Measurements from ENCODE around the gene FAM216B.
"Not testable (repeated sequence)": the region's sequence is repeated elsewhere in the genome, so short reads cannot be mapped to it uniquely, and the experiment has no call there.

The FAM216B gene

DNA sequence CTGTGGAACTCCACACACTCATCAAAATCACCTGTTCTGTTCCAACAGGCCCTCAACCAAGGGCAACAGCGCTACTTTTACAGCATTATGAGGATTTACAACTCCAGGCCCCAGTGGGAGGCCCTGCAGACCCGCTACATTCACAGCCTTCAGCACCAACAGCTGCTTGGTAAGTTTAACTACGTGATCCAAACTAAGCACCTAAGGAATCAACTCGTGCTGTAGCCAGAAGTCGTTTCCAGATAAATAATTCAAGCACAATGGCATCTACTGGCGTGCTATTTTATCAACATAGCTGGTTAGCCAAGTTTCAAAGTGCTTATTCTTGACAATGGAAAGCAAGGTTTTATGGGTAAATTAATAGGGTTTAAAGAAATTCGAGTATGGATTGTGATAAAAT is 5.3 kb downstream of the FAM216B start:
- DNase-seq (ENCODE audit: low spot score) = no peak

DNA sequence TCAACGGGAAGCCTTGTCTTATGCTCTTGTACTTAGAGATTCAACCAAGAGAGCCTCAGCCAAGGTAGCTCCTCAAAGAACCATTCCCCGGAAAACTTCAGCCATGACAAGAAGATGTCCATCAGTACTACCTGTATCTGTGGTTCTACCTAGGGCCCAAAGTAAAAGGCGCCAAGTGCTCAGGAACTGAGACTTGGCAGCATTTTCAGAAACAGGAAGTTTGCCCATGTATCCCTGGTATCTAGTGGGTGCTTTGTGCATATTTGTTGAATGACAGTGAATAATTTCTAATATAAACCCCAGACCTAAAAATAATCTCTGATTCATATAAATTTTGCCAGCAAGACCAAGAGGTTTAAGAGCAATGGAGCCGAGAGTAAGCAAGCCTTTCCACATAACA is 7.2 kb downstream of the FAM216B start:
- DNase-seq (ENCODE audit: low spot score) = no peak

DNA sequence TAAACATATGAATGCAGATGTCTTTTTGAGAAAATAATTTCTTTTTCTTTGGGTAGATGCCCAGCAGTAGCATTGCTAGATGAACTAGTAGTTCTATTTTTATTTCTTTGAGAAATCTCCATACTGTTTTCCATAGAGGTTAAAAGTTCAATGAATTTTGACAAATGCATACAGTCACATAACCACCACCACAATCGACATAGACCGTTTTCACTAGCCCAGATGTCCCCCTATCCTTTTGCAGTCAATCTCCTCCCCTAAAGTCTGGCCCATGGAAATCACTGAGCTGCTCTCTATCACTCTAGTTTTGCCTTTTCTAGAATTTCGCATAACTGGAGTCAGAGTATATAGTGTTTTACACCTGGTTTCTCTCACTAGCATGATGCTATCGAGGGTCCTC is 10.8 kb downstream of the FAM216B start:
- no peak for DNase-seq (ENCODE audit: low spot score)

DNA sequence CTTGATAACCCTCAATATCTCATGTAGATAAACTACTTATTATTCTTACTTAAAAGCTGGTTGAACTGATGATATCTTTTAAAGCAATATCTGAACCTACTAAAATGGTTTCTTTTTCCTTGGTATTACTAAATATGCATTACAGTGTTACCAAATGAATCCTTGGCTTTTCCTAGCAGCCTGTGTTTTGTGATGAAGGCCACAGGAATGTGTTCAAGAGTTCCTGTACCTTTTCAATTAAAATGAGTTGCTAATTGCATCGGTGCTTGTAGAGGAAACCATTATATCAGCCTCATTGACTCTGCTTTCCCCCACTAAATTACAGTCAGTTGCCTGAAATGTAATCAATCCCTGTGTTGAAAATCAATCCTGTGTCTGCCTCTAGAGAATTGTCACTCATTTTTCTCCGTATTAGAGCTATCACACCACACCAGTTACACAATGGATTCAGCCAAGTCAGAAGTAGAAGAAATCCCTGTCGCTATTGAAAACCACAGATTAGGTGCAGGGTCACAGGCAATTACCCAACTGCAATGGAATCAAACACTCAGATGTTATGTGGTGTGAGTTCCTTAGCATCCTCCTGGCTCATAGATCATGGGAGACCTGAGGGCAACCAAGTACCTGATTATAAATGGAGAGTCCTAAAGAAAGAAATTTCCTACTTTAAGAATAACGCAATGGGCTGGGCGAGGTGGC is 13.3 kb downstream of the FAM216B start:
- DNase-seq (ENCODE audit: low spot score) = no peak

DNA sequence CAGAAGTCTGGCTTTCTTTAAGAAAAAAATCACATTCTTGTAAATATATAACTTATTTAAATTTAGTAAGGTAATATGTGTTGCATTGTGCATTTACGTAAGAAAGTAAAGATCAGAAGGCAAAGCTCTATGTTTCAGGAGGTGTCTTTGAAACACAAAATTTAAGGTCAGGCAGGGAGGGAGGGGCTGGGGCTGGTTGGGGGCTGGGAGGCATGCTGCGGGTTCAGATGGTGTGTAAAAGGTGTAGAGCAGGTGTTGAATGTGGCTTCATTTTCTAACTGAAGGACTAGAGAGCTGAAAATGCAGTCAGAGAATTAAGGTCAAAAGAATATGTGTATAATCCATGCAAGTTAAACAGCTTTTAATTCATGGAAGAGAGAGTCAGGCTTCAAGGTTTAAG is 14.3 kb downstream of the FAM216B start:
- DNase-seq (ENCODE audit: low spot score) = no peak

DNA sequence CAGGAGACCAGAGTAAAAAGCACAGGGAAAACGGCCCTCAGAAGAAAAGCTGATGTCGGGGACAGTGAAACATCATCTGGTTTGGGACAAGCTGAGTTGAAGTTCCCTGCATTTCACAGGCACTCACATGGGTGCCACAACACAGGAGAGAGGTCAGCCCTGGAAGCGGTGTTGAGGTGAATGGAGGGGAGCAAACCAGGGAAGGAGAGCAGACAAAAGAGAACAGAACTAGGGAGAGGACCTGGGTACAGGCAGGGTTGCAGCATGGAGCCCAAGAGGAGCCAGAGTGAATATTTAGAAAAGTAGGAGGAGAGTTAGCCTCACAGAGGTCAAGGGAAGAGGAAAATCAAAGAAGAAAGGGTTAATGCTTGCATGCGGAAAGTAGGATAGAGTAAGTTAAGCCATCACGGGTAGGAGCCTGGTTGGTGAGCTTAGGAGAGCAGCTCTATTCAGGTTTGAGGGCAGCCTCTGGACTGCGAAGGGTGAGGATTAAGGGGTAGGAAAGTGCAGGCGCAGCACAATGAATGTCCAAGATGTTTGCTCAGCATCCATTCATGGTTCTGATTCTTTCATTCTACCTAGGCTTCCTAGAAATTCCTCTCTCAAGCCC is 15.5 kb downstream of the FAM216B start:
- no peak for DNase-seq (ENCODE audit: low spot score)

DNA sequence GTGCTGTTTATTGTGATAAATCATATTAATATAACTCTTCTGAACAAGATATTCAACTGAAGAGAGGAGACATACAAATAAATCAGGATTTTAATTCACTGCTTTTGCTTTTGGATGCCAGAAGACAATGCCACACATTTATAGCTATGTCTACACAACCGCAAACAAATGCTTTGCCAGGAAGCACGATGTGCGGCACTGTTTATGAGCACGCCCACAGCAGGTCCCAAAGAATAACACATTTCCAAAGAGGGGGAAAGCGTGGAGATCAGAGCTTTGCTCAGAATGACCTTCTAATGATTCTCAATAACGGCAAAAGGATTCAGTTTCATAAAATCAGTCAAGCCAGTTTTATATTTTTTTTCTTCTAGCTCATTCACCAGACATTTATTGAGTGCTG is 16.7 kb downstream of the FAM216B start:
- DNase-seq (ENCODE audit: low spot score) = no peak

DNA sequence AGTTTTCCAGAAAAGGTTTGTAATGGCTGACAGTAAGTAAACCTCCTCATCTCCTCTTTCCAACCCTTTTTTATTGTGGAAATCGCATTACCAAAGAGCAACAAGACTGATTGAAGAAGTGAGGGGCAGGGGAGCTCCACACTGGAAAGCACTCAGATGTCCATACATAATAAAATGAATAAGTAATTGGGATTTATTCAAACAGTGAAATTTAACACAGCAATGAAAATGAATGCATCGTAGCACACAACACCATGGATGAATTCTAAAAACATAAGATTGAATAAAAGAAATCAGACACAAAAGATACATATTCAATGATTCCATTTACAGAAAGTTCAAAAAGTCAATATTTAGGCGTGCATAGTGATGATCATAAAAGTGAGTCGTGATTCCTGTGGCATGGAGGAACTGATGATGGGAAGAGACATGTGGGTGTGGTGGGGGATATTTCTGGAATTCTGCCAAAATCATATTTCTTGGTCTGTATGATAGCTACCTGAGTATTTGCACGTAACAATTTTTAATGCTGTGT is 18.8 kb downstream of the FAM216B start:
- DNase-seq (ENCODE audit: low spot score) = no peak

DNA sequence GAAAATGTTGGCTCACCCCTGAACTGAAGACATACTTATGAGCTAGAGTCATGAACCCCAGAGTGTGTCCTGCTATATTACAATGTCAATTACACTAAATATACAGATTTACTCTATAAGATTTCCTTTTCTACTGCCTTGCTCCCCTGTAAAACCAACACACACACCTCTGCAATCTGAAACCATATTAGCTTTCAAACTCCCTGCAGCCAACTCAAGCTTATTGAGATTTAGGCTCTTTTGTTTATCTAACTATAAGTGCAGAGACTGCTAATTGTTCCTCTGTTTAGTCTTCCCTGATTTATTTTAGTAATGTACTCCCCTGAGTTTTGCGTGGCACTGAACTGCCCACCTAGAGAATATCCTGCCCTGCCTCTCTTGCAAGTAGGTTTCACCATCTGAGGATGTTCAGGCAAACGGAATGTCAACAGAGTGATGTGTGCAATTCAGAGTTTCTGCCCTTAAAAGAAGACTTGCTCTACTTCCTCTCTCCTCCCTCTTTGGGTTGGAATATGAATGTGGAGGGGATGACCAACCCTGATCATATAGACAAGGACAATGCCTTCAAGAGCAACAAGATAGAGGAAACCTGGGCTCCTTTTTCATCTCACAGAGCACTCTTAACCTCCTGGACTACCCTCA is 22.3 kb downstream of the FAM216B start:
- DNase-seq (ENCODE audit: low spot score) = no peak

DNA sequence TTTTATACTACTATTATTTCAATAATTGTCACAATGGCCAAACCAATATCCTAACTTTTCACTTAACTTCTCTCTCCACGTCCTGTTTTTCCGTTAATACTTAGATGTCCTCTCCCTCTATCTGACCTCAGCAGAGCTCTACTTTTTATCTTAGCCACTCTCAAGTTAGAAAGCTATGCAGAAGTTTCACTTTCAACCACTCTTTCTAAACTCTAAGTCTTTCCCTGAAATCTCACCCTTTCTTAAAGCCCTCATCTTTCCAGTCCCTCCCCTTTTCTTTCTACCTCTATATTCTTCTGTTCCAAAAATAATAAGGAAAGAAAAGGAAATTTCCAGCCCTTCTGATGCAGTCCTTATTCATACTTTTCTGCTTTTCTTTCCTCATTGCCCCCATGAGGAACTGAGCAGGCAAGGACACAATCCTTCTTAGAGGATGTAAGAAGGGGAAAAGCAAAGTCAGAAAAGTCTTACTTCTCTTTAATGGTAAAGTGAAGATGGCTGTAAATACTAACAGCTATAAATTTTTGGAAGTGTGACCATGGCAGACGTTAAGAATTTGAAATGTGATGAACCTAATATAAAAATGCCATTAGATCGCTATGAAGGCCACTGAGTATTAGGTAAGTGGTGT is 23.0 kb downstream of the FAM216B start:
- DNase-seq (ENCODE audit: low spot score) = no peak

DNA sequence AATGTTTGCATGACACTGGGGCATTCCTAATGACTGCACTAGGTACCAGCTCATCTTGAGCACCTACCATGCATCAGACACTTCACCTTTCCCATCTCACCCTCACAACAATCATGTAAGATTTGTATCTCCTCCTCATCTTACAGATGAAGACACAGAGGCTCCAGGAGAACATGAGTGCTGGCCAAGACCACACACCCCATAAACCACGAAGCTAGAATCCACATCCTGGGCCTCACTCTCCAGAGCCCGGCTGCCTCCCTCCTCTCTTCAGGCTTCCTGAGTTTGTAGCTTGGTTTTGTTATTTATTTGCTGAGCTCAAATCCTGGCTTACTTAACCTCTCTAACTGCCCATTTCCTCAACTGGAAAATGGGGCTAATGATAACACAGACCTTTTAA is 25.9 kb downstream of the FAM216B start:
- DNase-seq (ENCODE audit: low spot score) = no peak

DNA sequence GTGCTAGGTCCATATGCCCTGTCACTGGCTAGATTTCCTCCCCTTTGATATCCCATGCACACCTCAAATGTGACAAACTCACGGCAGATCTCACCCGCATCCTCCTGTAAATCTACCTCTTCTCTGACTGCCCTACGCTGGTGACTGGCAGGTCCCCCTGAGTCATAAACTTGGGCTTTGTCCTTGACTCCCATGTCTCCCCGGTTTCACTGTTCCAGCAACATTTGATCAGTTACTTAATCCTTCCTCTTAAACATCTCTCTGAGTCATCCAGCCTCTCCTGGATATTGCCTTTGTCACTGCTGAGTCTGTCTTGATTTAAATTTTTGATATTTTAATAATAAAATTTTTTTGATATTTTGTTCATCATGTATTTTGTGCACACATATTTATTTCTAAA is 26.5 kb downstream of the FAM216B start:
- DNase-seq (ENCODE audit: low spot score) = no peak

DNA sequence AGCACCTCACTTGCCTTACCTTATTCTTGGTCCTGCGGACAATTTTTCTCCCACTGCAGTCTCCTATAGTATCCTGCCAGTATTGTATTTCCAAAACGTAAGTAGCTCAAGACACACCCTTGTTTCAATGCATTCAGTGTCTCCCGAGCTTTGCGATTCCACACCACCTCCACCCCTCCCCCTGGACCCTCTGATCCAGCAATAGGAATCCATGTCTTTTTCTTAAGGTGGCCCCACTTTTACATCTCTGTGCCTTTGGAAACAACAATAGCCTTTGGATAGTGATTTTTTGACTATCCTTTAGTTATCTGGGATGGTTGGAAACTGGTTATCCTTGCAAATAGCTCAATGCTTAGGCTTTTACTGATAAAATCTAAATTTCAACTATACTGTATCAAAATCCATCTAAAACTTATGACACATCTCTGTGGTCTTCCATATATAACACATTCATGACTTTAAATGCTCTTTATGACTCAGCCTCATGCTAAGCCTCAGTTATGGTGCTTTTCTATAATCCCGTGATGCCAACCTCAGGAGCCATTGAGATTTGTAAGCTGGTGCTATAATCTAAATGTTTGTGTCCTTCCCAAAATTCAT is 27.1 kb downstream of the FAM216B start:
- DNase-seq (ENCODE audit: low spot score) = no peak

DNA sequence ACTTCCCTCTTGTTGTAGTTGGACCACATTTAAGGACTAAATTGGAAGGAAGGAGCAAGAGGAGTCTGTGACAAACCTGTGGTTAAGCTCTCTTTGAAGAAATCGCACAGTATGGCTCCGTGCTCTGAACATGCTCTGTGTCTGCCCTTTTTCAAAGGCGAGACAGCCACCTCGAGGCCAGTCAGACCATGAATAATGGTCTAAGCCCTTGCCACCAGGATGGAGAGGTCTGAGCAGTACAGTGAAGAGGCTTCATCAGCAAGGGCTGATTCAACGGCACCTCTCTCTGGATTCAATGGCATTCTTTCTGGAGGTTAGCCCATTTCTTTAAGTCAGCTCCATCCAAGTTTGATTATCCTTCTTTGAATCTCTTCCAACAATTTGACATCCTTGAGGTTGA is 30.9 kb downstream of the FAM216B start:
- DNase-seq (ENCODE audit: low spot score) = no peak

DNA sequence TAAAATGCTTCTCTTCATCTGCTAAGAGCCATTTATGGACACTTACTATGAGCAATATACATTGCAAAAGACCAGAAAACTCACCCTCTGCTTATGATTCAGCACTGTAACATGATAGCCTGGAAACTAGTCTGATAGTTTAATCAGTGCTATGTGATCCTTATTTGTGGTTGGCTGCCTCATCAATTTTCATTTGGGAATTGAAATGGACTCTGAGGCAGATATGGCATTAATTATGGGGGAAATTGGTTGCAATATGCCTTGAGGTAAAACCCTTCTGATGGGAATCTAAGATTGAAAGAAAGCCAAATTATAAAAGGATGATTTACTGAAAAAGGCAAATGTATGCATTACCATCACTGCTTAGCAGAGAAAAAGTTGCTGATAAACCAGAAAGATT is 33.5 kb downstream of the FAM216B start:
- DNase-seq (ENCODE audit: low spot score) = no peak

DNA sequence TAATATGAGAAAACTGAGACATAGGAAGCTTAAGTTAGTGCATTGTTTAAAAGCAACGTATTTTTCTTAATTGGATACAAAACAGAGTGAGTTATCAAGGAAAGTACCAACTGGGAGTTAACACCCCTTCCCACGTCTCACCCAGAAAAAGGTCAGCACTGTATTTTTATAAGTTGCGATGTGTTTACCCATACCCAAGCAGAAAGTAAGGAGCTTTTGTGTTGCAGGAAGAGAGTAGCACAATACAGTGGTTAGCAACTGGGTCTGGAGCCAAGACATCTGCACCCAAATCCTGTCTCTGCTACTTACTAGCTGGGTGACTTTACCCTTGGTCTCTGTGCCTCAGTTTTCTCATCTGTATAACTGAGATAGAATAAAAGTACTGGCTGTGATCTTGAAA is 34.3 kb downstream of the FAM216B start:
- DNase-seq (ENCODE audit: low spot score) = no peak

DNA sequence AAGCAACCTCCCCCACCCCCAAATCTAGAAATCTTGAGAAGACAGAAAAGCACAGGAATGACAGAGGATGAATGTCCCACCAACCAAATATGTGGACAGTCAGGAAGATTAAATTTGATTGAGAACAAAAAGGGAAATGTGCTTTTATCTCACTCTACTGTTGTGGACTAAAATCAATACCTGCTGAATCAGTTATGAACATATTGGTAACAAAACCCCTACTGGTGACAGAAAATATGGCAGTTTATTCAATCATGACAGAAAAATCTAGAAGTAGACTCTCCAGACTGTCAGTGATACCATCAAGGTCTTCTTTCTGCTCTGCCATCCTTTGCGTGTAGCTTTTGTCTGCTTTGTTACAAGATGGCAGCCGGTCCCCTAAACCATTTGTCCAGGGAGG is 35.2 kb downstream of the FAM216B start:
- no peak for DNase-seq (ENCODE audit: low spot score)

DNA sequence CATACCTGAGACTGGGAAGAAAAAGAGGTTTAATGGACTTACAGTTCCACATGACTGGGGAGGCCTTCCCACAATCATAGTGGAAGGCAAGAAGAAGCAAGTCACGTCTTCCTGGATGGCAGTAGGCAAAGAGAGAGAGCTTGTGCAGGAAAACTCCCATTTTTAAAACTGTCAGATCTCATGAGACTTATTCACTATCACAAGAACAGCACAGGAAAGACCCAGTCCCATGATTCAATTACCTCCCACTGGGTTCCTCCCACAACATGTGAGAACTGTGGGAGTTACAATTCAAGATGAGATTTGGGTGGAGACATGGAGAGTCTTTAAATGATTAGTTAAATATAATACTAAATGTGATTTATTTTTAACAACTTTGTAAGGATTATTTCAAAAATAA is 38.3 kb downstream of the FAM216B start:
- not testable (repeated sequence) for DNase-seq (ENCODE audit: low spot score)

DNA sequence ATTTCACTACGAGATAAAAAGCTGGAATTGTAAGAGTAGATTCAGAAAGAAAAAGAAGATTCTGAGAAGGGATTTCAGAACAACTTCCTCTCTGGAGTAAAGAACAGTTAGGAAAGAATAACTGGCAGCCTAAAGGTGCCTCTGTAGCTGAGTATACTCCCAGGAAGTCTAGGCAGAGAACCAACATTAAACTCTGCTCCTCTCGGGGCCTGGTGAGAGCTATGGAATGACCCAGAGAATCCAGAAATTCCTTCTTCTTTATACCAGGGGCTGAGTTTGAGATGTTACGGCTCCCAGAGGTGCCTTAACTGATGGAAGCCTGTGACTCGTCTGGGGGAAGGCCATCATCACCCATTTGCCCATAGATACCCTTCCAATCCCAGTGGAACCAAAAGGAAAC is 39.1 kb downstream of the FAM216B start:
- DNase-seq (ENCODE audit: low spot score) = no peak

DNA sequence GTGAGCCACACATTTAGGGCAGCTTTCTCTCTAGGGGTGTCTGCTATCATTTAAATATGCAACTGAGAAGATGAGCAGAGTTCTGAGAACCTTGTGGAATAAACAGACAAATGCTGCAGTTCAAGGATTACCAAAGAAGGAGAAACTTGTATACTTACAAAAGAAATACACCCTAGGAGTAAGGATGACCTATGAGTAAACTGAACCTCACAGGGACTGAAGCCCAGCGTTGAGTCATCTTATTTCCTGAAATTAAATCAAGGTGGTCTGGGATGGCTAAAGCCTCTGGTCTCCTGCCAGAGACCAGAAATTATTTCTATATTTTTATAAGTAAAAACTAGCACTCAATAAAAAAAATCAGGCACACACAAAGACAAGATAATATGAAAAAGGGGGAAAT is 40.1 kb downstream of the FAM216B start:
- no peak for DNase-seq (ENCODE audit: low spot score)

DNA sequence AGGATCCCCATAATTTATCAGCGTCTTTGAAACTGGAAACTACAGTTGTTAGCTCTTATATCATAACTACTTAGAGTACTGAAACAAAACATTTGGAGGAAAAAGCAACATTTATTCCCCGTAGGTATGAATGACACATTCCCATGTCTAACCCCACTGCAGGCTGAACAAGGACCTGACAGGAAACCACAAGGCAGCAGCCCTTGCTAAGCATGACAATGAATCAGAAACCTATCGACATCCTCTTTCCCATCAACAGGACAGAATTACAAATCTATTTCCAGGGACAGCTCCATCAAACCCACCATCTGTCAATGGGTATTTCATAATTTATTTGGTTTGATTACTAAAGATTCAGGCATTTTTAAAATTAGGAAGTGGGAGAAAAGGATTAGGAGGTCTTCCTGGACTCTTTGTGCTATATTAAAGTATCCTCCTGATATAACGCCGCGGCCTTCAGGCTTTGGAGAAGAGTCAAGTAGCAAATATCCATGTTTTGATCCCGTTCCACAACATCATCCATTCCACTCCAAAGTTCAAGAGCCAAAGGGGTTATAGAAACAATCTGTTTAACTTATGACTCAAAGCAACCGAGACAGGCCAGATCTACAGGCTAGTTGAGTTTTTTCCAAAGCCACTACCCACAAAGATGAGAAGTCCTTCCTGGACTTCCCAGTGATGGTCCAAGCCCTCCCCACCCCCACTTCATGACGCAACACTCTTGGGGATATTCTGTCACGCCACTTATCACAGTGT is 51.1 kb downstream of the FAM216B start:
- DNase-seq (ENCODE audit: low spot score) = no peak

DNA sequence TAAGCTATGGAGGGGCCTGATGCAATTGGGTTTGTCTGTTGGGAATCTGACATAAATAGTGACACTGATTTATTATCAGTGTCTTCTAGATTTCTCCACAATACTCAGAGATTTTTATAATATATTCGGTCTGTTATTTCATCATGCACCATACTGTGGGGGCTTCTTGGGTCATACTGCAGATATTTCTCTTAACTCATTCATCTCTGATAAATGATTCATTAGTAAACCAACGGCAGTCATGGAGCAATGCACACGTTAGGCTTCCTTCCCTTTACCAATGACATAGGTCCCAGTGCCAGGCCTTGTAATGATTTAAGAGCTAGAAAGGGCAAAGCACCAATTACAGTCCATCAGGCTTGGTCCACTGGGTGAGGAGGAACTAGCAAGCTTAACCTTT is 53.6 kb downstream of the FAM216B start:
- no peak for DNase-seq (ENCODE audit: low spot score)

Measured in HuH-7 (cell line).